Gastrocnemius medialis (tissue), 4 donors: Measurements from ENCODE around the gene PIK3C2G. TPM values are rescaled to one million over a fixed set of nuclear protein-coding genes. Genes with fewer than 3 reads are reported as not detected.

ENCODE experiments used
- ATAC-seq, 2 donors: fragments of 150-250 bp; one replicate each; pipeline ENCODE4 v1.9.1; 2016
- DNase-seq, 2 donors: peaks; one replicate each; pipeline ENCODE4 v3.0.0-alpha.2; 2019
- H3K27ac ChIP-seq, 4 donors: fragments of 200-600 bp; sonication (generic); 1 replicate in 1 of 4; 2 replicates in 3 of 4; pipeline ENCODE4 v1.5.1; 2016 to 2018; ENCODE audit warnings: mild to moderate bottlenecking in 2 of 4, moderate library complexity in 1 of 4
- H3K27me3 ChIP-seq, 3 donors: fragments of 200-600 bp; sonication (generic) in 2 of 3; 1 replicate in 1 of 3; 2 replicates in 2 of 3; pipeline versions ENCODE4 v1.5.1 to v1.6.0; 2016 to 2019; ENCODE audit warnings: mild to moderate bottlenecking in 1 of 3, moderate library complexity in 1 of 3
- H3K36me3 ChIP-seq, 2 donors: fragments of 200-600 bp; sonication (generic) in 1 of 2; one replicate each; pipeline ENCODE4 v1.5.1; 2017 to 2018
- H3K4me1 ChIP-seq, 2 donors: fragments of 200-600 bp; sonication (generic) in 1 of 2; one replicate each; pipeline ENCODE4 v1.5.1; 2016 to 2017; ENCODE audit warnings: mild to moderate bottlenecking in 2 of 2
- H3K4me3 ChIP-seq, 4 donors: fragments of 200-600 bp; sonication (generic) in 3 of 4; 1 replicate in 1 of 4; 2 replicates in 3 of 4; pipeline ENCODE4 v1.5.1; 2016 to 2019; ENCODE audit warnings: mild to moderate bottlenecking in 2 of 4
- H3K9me3 ChIP-seq, 3 donors: fragments of 200-600 bp; sonication (generic) in 2 of 3; 1 replicate in 1 of 3; 2 replicates in 2 of 3; pipeline ENCODE4 v1.5.1; 2016 to 2019
- POLR2A ChIP-seq, 2 donors: fragments of 450-650 bp; IDR thresholded peaks; one replicate each; pipeline ENCODE4 v1.6.1; 2017; ENCODE audit warnings: antibody characterized with exemption in 2 of 2, mild to moderate bottlenecking in 2 of 2, moderate library complexity in 2 of 2
- in situ Hi-C, 4 donors: fragments of 200-750 bp; cut with MboI; loops; one replicate each; pipeline versions ENCODE4 v1.15.0 to v1.8.0; 2017; ENCODE audit warnings: low sequenced_read_pairs in 4 of 4
- intact Hi-C: fragments of 100-400 bp; cut with DNase I; formaldehyde crosslinking; loops from one replicate; pipeline ENCODE4 v1.15.1; 2023; ENCODE audit warnings: low total_unique reads
- total RNA-seq, 4 donors: library from RNA; depleted of rRNA; stranded (reverse); fragments of >200 nt; gene quantifications; one replicate each; pipeline versions ENCODE4 v1.1.0 to v1.2.3, GENCODE V29; 2016
- TF ChIP-seq, protein P1 (sequence below), 5 experiments: fragments of 450-650 bp in 3 of 5; fragments of 200-600 bp in 2 of 5; sonication (generic) in 2 of 5; IDR thresholded peaks in 4 of 5; conservative IDR thresholded peaks in 1 of 5; 1 replicate in 4 of 5; 2 replicates in 1 of 5; pipeline ENCODE4 v1.5.1; 2016 to 2019; ENCODE audit warnings: antibody characterized with exemption in 5 of 5, mild to moderate bottlenecking in 3 of 5, moderate library complexity in 3 of 5

PIK3C2G gene
- total RNA-seq, 4 donors from 2014 or later: 0.40 TPM; not detected in 3

DNA sequence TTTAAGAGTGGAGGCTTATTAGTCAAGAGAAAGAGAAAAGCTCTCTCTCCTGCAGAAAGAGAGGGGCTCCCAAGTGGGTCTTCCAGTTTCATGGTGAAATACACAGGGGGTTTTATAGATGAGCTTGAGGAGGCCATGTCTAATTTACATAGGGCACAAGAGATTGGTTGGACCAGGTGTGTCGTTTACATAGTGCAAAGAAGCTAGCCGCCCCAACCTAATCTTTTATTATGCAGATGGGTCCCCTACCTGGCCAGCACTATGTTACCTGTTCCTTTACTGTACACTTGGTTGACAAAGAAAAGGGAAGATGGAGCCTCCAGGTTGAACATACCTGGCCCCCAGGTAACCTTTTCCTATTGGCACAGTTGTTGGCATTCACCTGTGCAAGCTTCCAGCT lies 195.0 kb downstream of the PIK3C2G start:
- TF ChIP-seq, protein P1, sequence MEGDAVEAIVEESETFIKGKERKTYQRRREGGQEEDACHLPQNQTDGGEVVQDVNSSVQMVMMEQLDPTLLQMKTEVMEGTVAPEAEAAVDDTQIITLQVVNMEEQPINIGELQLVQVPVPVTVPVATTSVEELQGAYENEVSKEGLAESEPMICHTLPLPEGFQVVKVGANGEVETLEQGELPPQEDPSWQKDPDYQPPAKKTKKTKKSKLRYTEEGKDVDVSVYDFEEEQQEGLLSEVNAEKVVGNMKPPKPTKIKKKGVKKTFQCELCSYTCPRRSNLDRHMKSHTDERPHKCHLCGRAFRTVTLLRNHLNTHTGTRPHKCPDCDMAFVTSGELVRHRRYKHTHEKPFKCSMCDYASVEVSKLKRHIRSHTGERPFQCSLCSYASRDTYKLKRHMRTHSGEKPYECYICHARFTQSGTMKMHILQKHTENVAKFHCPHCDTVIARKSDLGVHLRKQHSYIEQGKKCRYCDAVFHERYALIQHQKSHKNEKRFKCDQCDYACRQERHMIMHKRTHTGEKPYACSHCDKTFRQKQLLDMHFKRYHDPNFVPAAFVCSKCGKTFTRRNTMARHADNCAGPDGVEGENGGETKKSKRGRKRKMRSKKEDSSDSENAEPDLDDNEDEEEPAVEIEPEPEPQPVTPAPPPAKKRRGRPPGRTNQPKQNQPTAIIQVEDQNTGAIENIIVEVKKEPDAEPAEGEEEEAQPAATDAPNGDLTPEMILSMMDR (IDR thresholded peaks at IDR 0.05 in 4 of 5, conservative IDR thresholded peaks at IDR 0.05 in 1 of 5): no peak
- no peak for TF ChIP-seq POLR2A (IDR thresholded peaks at IDR 0.05)
- intact Hi-C loops (no loop called here), in situ Hi-C loops (no loop called here)
- Histone ChIP-seq H3K4me1 (no peaks in the 10 kb centered on the region), H3K27me3 (no peaks in the 10 kb centered on the region), H3K4me3 (no peak overlapping the region), H3K27ac (no peak overlapping the region), H3K36me3 (no peaks in the 10 kb centered on the region), H3K9me3 (no peaks in the 10 kb centered on the region)
- no peak for ATAC-seq
- no peak for DNase-seq

DNA sequence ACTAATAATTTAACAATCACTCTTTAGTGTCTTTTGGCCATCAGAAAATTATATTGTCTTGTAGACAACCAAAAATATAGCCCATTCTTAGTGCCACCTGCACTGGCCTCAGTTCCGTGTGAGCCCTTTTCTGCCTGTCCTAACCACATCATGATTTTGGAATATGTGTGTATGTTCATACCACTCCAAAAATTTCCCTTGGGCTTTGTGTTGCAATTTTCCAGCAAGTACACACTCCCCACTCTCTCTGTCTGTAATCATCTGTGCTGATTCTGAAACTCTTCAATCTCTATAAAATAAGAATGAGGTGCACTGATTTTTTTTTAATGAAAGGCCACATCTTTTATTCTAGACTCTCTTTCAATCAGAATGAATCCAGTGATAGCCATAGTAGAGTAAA lies 196.0 kb downstream of the PIK3C2G start:
- Histone ChIP-seq H3K9me3 (no peaks in the 10 kb centered on the region), H3K36me3 (no peaks in the 10 kb centered on the region), H3K27ac (no peak overlapping the region), H3K27me3 (no peaks in the 10 kb centered on the region), H3K4me3 (no peak overlapping the region), H3K4me1 (peaks cover 0 to 2% of the 10 kb centered on the region in 2 donors)
- DNase-seq (no peak), ATAC-seq (no peak)
- TF ChIP-seq, protein P1 (IDR thresholded peaks at IDR 0.05 in 4 of 5, conservative IDR thresholded peaks at IDR 0.05 in 1 of 5): no peak
- TF ChIP-seq POLR2A (IDR thresholded peaks at IDR 0.05): no peak
- in situ Hi-C loops: no loop called here
- intact Hi-C loops: no loop called here

DNA sequence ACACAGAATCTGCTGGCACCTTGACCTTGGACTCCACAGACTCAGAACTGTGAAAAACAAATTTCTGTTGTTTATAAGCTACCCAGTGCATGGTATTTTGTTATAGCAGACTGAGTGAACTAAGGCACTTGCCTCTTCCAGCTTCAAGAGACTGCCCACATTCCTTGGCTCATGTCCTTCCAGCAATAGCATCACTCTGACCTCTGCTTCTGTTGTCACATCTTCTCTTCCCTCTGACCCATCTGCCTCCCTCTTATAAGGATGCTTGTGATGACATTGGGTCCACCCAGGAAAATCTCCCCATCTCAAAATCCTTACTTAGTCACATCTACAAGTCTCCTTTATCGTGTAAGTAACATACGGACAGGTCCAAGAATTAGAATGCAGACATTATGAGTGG lies 200.4 kb downstream of the PIK3C2G start:
- Histone ChIP-seq H3K4me3 (no peak overlapping the region), H3K27ac (no peak overlapping the region), H3K36me3 (no peaks in the 10 kb centered on the region), H3K9me3 (no peaks in the 10 kb centered on the region), H3K27me3 (no peaks in the 10 kb centered on the region), H3K4me1 (peaks cover 0 to 4% of the 10 kb centered on the region in 2 donors)
- in situ Hi-C loops (no loop called here), intact Hi-C loops (no loop called here)
- TF ChIP-seq, protein P1 (IDR thresholded peaks at IDR 0.05 in 4 of 5, conservative IDR thresholded peaks at IDR 0.05 in 1 of 5): no peak
- TF ChIP-seq POLR2A (IDR thresholded peaks at IDR 0.05): no peak
- no peak for ATAC-seq
- no peak for DNase-seq

DNA sequence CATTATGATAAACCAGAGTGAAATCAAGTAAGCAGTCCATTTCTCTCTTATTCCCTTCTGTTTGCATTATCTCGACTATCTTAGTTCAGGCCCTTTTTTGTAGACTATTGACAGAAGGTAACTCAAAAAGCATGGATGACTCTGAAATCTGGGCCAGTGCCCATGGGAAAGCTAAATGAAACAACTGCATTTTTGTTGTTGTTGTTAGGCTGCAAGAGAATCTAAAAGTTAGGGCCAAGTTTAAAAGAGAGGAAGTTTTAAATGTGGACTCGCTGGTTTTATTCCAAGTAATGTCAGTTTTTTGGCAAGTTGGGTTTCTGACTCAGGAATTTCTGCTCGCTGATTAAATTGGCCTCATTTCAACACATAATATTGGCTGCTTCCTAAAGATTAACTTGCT lies 201.1 kb downstream of the PIK3C2G start:
- TF ChIP-seq, protein P1 (IDR thresholded peaks at IDR 0.05 in 4 of 5, conservative IDR thresholded peaks at IDR 0.05 in 1 of 5): no peak
- TF ChIP-seq POLR2A (IDR thresholded peaks at IDR 0.05): no peak
- Histone ChIP-seq H3K9me3 (no peaks in the 10 kb centered on the region), H3K36me3 (no peaks in the 10 kb centered on the region), H3K4me1 (peaks cover 0 to 4% of the 10 kb centered on the region in 2 donors), H3K4me3 (no peak overlapping the region), H3K27ac (no peak overlapping the region), H3K27me3 (no peaks in the 10 kb centered on the region)
- intact Hi-C loops (no loop called here), in situ Hi-C loops (no loop called here)
- DNase-seq (no peak), ATAC-seq (no peak)

DNA sequence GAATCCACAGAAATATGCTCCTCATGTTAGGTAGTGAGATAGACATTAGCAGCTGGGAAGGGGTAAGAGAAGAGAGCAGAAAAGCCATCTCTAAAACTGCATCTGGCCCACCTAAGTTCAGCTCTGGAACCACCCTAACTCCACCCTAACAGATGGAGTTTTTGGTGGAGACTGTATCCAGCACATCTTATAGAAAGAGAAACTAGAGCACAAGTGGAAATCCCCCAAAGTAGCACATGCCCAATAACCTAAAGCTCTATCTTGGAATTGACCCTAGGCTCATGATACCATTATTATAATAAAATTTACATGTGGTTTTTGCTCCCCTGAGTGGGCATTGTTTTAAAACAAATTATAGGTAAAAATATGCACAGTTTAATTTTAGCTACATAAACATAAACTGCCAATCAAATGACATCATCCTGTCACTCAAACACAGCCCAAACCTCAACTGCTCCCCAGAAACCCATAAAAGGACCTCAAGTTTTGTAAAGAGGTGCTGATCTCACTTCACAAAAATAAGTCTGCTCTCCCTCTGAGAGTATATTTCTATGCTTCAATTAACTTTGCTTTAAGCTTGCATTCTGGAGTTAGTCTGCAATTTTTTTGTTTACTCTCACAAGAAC lies 206.4 kb downstream of the PIK3C2G start:
- TF ChIP-seq POLR2A (IDR thresholded peaks at IDR 0.05): no peak
- TF ChIP-seq, protein P1 (IDR thresholded peaks at IDR 0.05 in 4 of 5, conservative IDR thresholded peaks at IDR 0.05 in 1 of 5): no peak
- no peaks in the 10 kb centered on the region for H3K4me1 ChIP-seq
- H3K27me3 ChIP-seq: no peaks in the 10 kb centered on the region
- H3K27ac ChIP-seq: no peak overlapping the region
- H3K9me3 ChIP-seq: no peaks in the 10 kb centered on the region
- H3K4me3 ChIP-seq: no peak overlapping the region
- intact Hi-C loops (no loop called here), in situ Hi-C loops (no loop called here)
- no peaks in the 10 kb centered on the region for H3K36me3 ChIP-seq
- ATAC-seq (no peak), DNase-seq (no peak)
